Thyroid gland (tissue), 4 donors: ENCODE data around the gene TLE1.

Experiments used
- POLR2A ChIP-seq, 2 donors: fragments of 450-650 bp; IDR thresholded peaks; one replicate each; pipeline ENCODE4 v1.6.1; 2017; ENCODE audit warnings: antibody characterized with exemption in 2 of 2, mild to moderate bottlenecking in 2 of 2, moderate library complexity in 1 of 2
- TF ChIP-seq, protein P1 (sequence below), 6 experiments: fragments of 200-600 bp in 3 of 6; fragments of 450-650 bp in 3 of 6; sonication (generic) in 3 of 6; IDR thresholded peaks; one replicate each; pipeline ENCODE4 v1.5.1; 2016 to 2019; ENCODE audit warnings: antibody characterized with exemption in 6 of 6, mild to moderate bottlenecking in 2 of 6, inconsistent platforms in 1 of 6, moderate library complexity in 1 of 6

GRCh38 chr9:81649475-81650240 lies 39.7 kb downstream of the TLE1 start:
- TF ChIP-seq, protein P1, sequence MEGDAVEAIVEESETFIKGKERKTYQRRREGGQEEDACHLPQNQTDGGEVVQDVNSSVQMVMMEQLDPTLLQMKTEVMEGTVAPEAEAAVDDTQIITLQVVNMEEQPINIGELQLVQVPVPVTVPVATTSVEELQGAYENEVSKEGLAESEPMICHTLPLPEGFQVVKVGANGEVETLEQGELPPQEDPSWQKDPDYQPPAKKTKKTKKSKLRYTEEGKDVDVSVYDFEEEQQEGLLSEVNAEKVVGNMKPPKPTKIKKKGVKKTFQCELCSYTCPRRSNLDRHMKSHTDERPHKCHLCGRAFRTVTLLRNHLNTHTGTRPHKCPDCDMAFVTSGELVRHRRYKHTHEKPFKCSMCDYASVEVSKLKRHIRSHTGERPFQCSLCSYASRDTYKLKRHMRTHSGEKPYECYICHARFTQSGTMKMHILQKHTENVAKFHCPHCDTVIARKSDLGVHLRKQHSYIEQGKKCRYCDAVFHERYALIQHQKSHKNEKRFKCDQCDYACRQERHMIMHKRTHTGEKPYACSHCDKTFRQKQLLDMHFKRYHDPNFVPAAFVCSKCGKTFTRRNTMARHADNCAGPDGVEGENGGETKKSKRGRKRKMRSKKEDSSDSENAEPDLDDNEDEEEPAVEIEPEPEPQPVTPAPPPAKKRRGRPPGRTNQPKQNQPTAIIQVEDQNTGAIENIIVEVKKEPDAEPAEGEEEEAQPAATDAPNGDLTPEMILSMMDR (IDR thresholded peaks at IDR 0.05): no peak
- TF ChIP-seq POLR2A (IDR thresholded peaks at IDR 0.05): no peak
